ENCODE results near the gene DDX47.

GRCh38 chr12:12872139-12872933, 59.2 kb downstream of the DDX47 start:
- TF ChIP-seq CTCF (conservative IDR thresholded peaks at IDR 0.05): no peak
- TF ChIP-seq ZFX (IDR thresholded peaks at IDR 0.05): no peak
